Measurements from ENCODE around the gene FBXO3. TPM values are rescaled to one million over a fixed set of nuclear protein-coding genes. Genes with fewer than 3 reads are reported as not detected.

The FBXO3 gene
- total and polyA plus RNA-seq, 2 experiments from 2014 or later: 37.8 to 44.6 TPM

DNA sequence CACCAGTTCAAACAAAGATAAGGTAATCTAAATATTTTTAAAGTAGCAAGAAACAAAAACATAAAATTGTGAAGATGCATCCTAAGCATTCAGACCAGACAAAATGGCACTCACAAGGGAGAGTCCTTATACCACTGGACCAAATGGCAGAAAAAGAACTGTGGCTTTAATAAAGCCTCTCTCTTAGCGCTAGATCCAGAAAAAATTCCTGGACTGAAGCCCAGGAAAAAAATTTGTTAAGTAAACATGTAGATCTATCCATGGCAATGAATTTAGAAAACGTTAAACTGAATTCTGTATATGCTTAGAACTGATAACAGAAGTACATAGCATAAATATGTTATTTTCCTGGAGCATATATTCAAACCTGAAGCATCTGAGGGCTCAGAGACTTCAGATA, 26.3 kb downstream of the FBXO3 start:
- 3 to 15% methylated on average over 2 of the region's 2 CpGs for WGBS, 2 experiments (ENCODE audit: low coverage in 1 of 2, low lambda C conversion rate in 2 of 2, missing lambda C conversion rate in 2 of 2)
- Histone ChIP-seq H3K36me3 (ENCODE audit: low read depth) (peaks cover 7% of the 10 kb centered on the region), H3K27ac (no peak overlapping the region), H2AFZ (no peak overlapping the region), H3K79me2 (ENCODE audit: insufficient read depth) (no peaks in the 10 kb centered on the region), H3K27me3 (replicated peaks; ENCODE audit: insufficient read depth) (no peaks in the 10 kb centered on the region), H3K4me2 (ENCODE audit: unreplicated experiment) (no peak overlapping the region), H3K4me1 (ENCODE audit: insufficient read depth) (peaks cover 6% of the 10 kb centered on the region; the same call in 1 of the 2 replicates), H3F3A (ENCODE audit: insufficient read depth) (no peaks in the 10 kb centered on the region), H3K9ac (no peak overlapping the region), H4K20me1 (ENCODE audit: insufficient read depth) (no peaks in the 10 kb centered on the region), H3K9me3 (ENCODE audit: low read depth) (no peaks in the 10 kb centered on the region), H3K9me2 (ENCODE audit: insufficient read depth) (no peaks in the 10 kb centered on the region), H3K4me3 (no peak overlapping the region)
- in situ Hi-C loops (cut with MboI): loop anchor here (10.0 kb wide), 1 partner anchor 383 kb away; no protein-coding TSS in a partner anchor
- DNase-seq: no peak
- TF ChIP-seq EZH2phosphoT487 (IDR thresholded peaks at IDR 0.05; ENCODE audit: insufficient read depth, low read depth) (no peak), EZH2 (IDR thresholded peaks at IDR 0.05; ENCODE audit: insufficient read depth, poor library complexity, severe bottlenecking) (no peak)

DNA sequence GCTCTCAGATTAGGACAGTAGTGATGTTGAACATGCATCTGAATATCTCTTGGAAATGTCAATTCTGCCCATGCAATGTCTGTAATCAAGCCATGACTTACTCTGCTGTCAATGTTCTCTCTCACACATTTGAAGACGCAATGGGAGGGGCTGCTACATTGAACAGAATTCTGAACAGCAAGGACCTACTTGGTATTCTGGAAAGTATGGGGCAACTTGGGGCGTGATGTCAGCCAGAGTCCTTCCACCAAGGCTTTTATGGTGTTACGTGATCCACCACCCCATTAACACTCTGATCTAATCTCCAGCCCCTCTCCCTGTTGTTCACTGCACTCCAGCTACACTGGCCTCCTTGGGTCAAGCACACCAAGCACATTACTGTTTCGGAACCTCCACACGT, 31.0 kb downstream of the FBXO3 start:
- Histone ChIP-seq H3K9ac (no peak overlapping the region), H3K36me3 (ENCODE audit: low read depth) (no peaks in the 10 kb centered on the region; the same call in 1 of the 2 replicates), H3K79me2 (ENCODE audit: insufficient read depth) (no peaks in the 10 kb centered on the region), H3K4me1 (ENCODE audit: insufficient read depth) (peaks cover 6% of the 10 kb centered on the region), H3K4me2 (ENCODE audit: unreplicated experiment) (no peak overlapping the region), H3K4me3 (no peak overlapping the region), H3F3A (ENCODE audit: insufficient read depth) (0 out of 2 replicates have a peak, but pooled peaks cover 4% of the 10 kb centered on the region), H4K20me1 (ENCODE audit: insufficient read depth) (no peaks in the 10 kb centered on the region), H3K9me3 (ENCODE audit: low read depth) (no peaks in the 10 kb centered on the region), H3K27me3 (replicated peaks; ENCODE audit: insufficient read depth) (no peaks in the 10 kb centered on the region), H3K27ac (no peak overlapping the region), H2AFZ (no peak overlapping the region), H3K9me2 (ENCODE audit: insufficient read depth) (no peaks in the 10 kb centered on the region)
- WGBS, 2 experiments (ENCODE audit: low coverage in 1 of 2, low lambda C conversion rate in 2 of 2, missing lambda C conversion rate in 2 of 2): 85 to 95% methylated on average over 5 of the region's 5 CpGs
- DNase-seq: no peak
- TF ChIP-seq EZH2 (IDR thresholded peaks at IDR 0.05; ENCODE audit: insufficient read depth, poor library complexity, severe bottlenecking): no peak
- no peak for TF ChIP-seq EZH2phosphoT487 (IDR thresholded peaks at IDR 0.05; ENCODE audit: insufficient read depth, low read depth)
- in situ Hi-C loops (cut with MboI): loop anchor here (10.0 kb wide), 1 partner anchor 378 kb away; no protein-coding TSS in a partner anchor

DNA sequence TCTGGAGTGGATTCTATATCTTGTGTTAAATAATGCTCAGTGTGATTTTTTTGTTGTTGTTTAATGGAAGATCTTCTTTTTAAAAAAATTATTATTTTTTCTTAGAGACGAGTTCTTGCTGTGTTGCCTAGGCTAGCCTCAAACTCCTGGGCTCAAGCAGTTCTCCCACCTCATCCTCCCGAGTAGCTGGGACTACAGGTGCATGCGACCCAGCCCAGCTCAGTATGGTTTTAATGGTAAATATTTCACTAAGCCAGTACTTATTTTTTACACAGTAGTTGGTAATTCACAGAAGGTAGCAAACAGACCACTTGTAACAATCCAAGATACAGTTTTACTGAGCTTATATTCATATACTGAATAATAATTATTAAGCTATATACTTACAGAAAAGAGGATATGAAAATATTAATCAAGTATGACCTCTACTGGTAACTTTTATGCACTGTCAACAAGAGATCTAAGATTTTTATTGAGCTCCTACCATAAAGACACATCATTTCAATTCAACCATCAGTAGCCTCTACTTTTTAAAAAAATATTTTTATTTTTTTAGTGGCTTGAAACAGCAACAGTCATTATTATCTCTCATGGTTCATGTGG, 32.0 kb downstream of the FBXO3 start:
- no peak overlapping the region for H3K27ac ChIP-seq
- no peak overlapping the region for H3K9ac ChIP-seq
- no peaks in the 10 kb centered on the region for H3K9me3 ChIP-seq (ENCODE audit: low read depth)
- H3K4me2 ChIP-seq (ENCODE audit: unreplicated experiment): no peak overlapping the region
- H3K36me3 ChIP-seq (ENCODE audit: low read depth): no peaks in the 10 kb centered on the region
- H3K79me2 ChIP-seq (ENCODE audit: insufficient read depth): no peaks in the 10 kb centered on the region
- no peaks in the 10 kb centered on the region for H3K27me3 ChIP-seq (replicated peaks; ENCODE audit: insufficient read depth)
- in situ Hi-C loops (cut with MboI): loop anchor here (10.0 kb wide), 1 partner anchor 378 kb away; no protein-coding TSS in a partner anchor
- no peak for TF ChIP-seq EZH2phosphoT487 (IDR thresholded peaks at IDR 0.05; ENCODE audit: insufficient read depth, low read depth)
- TF ChIP-seq EZH2 (IDR thresholded peaks at IDR 0.05; ENCODE audit: insufficient read depth, poor library complexity, severe bottlenecking): no peak
- H3K9me2 ChIP-seq (ENCODE audit: insufficient read depth): no peaks in the 10 kb centered on the region
- peaks cover 14% of the 10 kb centered on the region for H3F3A ChIP-seq (ENCODE audit: insufficient read depth)
- H3K4me3 ChIP-seq: no peak overlapping the region
- WGBS, 2 experiments (ENCODE audit: low coverage in 1 of 2, low lambda C conversion rate in 2 of 2, missing lambda C conversion rate in 2 of 2): 50 to 51% methylated on average over 3 of the region's 3 CpGs
- H3K4me1 ChIP-seq (ENCODE audit: insufficient read depth): peaks cover 9% of the 10 kb centered on the region
- H2AFZ ChIP-seq: no peak overlapping the region
- DNase-seq: peak; percentile 40
- H4K20me1 ChIP-seq (ENCODE audit: insufficient read depth): no peaks in the 10 kb centered on the region

DNA sequence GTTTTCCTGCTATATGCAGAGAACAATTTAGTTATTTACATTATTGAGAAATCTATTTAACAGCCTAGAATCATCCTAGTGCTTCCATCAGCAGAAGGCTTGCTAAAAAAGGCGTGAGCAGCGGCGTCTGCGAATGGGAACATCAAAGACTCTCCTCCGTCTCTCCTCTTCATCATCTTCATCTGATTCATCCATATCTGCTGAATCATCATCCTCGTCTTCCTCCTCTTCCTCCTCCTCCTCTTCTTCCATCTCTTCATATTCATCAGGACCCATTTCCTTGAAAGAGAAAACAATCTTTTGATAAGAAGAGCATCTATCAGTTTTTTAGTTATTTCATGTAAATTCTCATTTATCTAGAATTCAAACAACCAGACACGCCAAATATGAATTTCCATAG, 32.5 kb downstream of the FBXO3 start:
- WGBS, 2 experiments (ENCODE audit: low coverage in 1 of 2, low lambda C conversion rate in 2 of 2, missing lambda C conversion rate in 2 of 2): 73 to 75% methylated on average over 7 of the region's 7 CpGs
- in situ Hi-C loops (cut with MboI): loop anchor here (10.0 kb wide), 1 partner anchor 377 kb away; no protein-coding TSS in a partner anchor
- TF ChIP-seq EZH2 (IDR thresholded peaks at IDR 0.05; ENCODE audit: insufficient read depth, poor library complexity, severe bottlenecking) (no peak), EZH2phosphoT487 (IDR thresholded peaks at IDR 0.05; ENCODE audit: insufficient read depth, low read depth) (no peak)

More for the DNA sequence above, 32.5 kb downstream of the FBXO3 start:
- Histone ChIP-seq H3K79me2 (ENCODE audit: insufficient read depth) (no peaks in the 10 kb centered on the region), H3K9me3 (ENCODE audit: low read depth) (no peaks in the 10 kb centered on the region), H3K9ac (no peak overlapping the region), H3K36me3 (ENCODE audit: low read depth) (no peaks in the 10 kb centered on the region), H3K4me3 (no peak overlapping the region), H3K27ac (no peak overlapping the region), H3K4me2 (ENCODE audit: unreplicated experiment) (no peak overlapping the region), H3K4me1 (ENCODE audit: insufficient read depth) (peaks cover 14% of the 10 kb centered on the region), H3K9me2 (ENCODE audit: insufficient read depth) (no peaks in the 10 kb centered on the region), H4K20me1 (ENCODE audit: insufficient read depth) (no peaks in the 10 kb centered on the region), H3K27me3 (replicated peaks; ENCODE audit: insufficient read depth) (no peaks in the 10 kb centered on the region), H2AFZ (no peak overlapping the region), H3F3A (ENCODE audit: insufficient read depth) (peaks cover 19% of the 10 kb centered on the region)
- DNase-seq: no peak
